Ammon's horn (tissue), 1 donor: ENCODE data around the gene MCF2L.
"Not testable (repeated sequence)": the region's sequence is repeated elsewhere in the genome, so short reads cannot be mapped to it uniquely, and the experiment has no call there.

Experiments used
- DNase-seq: peaks from one replicate; pipeline ENCODE4 v3.0.0-alpha.2; 2016; ENCODE audit warnings: low spot score

MCF2L gene

GRCh38 chr13:113096052-113096744, 127.2 kb downstream of the MCF2L start:
- DNase-seq, result no peak

- no peak for DNase-seq
Measured at GRCh38 chr13:113096745-113097305, 127.8 kb downstream of the MCF2L start.

GRCh38 chr13:113097651-113098050, 128.6 kb downstream of the MCF2L start:
- no peak for DNase-seq

GRCh38 chr13:113098162-113098732, 129.2 kb downstream of the MCF2L start:
- no peak for DNase-seq

GRCh38 chr13:113099142-113099541, 130.1 kb downstream of the MCF2L start:
- DNase-seq, result no peak

- DNase-seq, result peak; percentile 49
Measured at GRCh38 chr13:113102302-113102701, 133.3 kb downstream of the MCF2L start.

- DNase-seq, result no peak
Measured at GRCh38 chr13:113102727-113103126, 133.7 kb downstream of the MCF2L start.

GRCh38 chr13:113103646-113104045, 134.6 kb downstream of the MCF2L start:
- no peak for DNase-seq

- DNase-seq, result no peak
Measured at GRCh38 chr13:113105032-113105920, 136.3 kb downstream of the MCF2L start, which contains the start of gene F7. F7 (plus strand) TSS chr13:113105791; CDS start chr13:113105842, 51 bp downstream.

- DNase-seq, result no peak
Measured at GRCh38 chr13:113105921-113106452, 137.0 kb downstream of the MCF2L start.

GRCh38 chr13:113106711-113107351, 137.8 kb downstream of the MCF2L start:
- no peak for DNase-seq

- not testable (repeated sequence) for DNase-seq
Measured at GRCh38 chr13:113108521-113108920, 139.5 kb downstream of the MCF2L start.

GRCh38 chr13:113109151-113110047, 140.4 kb downstream of the MCF2L start:
- no peak for DNase-seq

- no peak for DNase-seq
Measured at GRCh38 chr13:113110048-113110851, 141.2 kb downstream of the MCF2L start.

GRCh38 chr13:113110852-113111315, 141.9 kb downstream of the MCF2L start:
- no peak for DNase-seq

GRCh38 chr13:113111821-113112220, 142.8 kb downstream of the MCF2L start:
- not testable (repeated sequence) for DNase-seq

- DNase-seq, result not testable (repeated sequence)
Measured at GRCh38 chr13:113112475-113112874, 143.5 kb downstream of the MCF2L start.

GRCh38 chr13:113112893-113113845, 144.2 kb downstream of the MCF2L start:
- no peak for DNase-seq
